GM19193 (cell line): ENCODE results near the gene TNF.

Source experiments
- POLR2A ChIP-seq: IDR thresholded peaks from 4 replicates; pipeline ENCODE4 v1.6.1; 2011; ENCODE audit not compliant: insufficient read depth, insufficient read length; ENCODE audit errors: extremely low read depth

The TNF gene

DNA sequence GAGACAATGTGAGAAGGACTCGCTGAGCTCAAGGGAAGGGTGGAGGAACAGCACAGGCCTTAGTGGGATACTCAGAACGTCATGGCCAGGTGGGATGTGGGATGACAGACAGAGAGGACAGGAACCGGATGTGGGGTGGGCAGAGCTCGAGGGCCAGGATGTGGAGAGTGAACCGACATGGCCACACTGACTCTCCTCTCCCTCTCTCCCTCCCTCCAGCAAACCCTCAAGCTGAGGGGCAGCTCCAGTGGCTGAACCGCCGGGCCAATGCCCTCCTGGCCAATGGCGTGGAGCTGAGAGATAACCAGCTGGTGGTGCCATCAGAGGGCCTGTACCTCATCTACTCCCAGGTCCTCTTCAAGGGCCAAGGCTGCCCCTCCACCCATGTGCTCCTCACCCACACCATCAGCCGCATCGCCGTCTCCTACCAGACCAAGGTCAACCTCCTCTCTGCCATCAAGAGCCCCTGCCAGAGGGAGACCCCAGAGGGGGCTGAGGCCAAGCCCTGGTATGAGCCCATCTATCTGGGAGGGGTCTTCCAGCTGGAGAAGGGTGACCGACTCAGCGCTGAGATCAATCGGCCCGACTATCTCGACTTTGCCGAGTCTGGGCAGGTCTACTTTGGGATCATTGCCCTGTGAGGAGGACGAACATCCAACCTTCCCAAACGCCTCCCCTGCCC, 1.7 kb downstream of the TNF start:
- peak; percentile 72 for TF ChIP-seq POLR2A

GRCh38 chr6:31577579-31577966, 2.2 kb downstream of the TNF start:
- no peak for TF ChIP-seq POLR2A

DNA sequence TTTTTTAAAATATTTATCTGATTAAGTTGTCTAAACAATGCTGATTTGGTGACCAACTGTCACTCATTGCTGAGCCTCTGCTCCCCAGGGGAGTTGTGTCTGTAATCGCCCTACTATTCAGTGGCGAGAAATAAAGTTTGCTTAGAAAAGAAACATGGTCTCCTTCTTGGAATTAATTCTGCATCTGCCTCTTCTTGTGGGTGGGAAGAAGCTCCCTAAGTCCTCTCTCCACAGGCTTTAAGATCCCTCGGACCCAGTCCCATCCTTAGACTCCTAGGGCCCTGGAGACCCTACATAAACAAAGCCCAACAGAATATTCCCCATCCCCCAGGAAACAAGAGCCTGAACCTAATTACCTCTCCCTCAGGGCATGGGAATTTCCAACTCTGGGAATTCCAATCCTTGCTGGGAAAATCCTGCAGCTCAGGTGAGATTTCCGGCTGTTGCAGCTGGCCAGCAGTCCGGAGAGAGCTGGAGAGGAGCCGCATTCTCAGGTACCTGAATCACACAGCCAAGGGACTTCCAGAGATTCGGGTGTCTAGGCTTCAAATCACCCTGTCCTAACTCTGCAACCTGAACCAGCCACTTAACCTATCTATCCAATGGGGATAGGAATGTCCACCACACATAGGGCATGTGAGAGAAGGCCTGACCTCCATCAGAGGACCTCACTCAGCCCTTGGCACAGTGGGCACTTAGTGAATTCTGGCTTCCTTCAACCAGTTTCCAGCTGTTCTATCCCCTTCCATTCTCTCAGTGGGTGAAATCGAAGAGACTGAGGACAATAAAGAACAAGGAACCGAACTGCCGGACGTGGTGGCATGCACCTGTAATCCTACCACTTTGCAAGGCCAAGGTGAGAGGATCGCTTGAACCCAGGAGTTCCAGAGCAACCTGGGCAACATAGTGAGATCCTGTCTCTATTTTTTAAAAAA, 3.1 kb downstream of the TNF start:
- peak; percentile 45 for TF ChIP-seq POLR2A

DNA sequence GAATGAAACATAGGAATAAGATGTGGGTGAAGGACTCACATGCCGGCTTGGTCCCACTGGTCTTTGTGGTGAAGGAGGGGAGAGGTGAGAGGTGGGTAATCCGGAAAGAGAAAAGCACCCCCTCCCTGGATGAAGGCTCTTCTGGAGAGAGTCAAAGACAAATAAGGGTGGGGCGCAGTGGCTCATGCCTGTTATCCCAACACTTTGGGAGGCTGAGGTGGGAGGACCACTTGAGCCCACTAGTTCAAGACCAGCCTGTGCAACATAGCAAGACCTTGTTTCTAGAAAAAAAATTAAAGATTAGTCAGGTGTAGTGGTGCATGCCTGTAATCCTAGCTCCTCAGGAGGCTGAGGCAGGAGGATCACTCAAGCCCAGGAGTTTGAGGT, 3.7 kb downstream of the TNF start:
- TF ChIP-seq POLR2A: no peak

GRCh38 chr6:31579546-31580437, 4.4 kb downstream of the TNF start:
- TF ChIP-seq POLR2A: peak; percentile 34

DNA sequence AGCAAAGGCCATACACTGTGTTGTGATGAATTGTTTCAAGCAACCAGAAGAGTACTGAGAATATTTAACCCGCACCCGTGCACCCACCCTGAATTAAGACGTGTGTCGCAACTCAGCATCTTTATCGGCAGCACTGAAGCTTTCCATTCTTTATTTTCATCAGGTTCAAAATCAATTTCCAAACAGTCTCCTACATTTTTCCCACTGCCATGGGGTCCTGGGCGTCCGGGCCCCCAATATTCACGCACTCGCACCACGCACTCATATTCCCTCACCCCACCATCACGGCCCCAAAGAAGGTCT, 5.0 kb downstream of the TNF start:
- TF ChIP-seq POLR2A: no peak

DNA sequence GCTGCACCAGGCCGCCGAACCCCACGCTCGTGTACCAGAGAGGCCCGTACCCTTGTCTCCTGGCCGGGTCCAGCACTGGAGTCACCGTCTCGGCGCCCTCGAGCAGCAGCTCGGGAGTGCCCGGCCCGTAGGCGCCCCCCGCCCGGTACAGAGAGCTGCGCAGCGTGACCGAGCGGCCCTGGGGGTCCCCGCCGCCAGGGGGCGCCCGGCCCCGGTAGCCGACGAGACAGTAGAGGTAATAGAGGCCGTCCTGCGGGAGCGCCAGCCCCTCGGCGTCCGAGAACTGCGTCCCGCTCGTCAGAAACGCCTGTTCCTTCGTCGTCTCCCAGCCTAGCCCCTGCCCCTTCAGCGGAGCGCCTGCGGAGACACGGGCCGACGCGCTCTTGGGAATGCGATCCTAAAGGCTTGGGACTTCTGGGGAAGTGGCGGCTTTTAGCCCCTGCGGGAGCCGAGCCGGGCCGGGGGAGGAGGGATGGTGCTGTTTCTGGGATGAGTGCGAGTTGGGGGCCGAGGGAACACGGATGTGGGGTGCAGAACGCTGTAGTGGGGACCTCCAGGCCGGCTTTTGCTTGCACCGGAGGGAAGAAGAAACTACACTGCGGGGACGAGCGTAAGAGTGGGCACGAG, 5.6 kb downstream of the TNF start:
- TF ChIP-seq POLR2A: peak; percentile 74

DNA sequence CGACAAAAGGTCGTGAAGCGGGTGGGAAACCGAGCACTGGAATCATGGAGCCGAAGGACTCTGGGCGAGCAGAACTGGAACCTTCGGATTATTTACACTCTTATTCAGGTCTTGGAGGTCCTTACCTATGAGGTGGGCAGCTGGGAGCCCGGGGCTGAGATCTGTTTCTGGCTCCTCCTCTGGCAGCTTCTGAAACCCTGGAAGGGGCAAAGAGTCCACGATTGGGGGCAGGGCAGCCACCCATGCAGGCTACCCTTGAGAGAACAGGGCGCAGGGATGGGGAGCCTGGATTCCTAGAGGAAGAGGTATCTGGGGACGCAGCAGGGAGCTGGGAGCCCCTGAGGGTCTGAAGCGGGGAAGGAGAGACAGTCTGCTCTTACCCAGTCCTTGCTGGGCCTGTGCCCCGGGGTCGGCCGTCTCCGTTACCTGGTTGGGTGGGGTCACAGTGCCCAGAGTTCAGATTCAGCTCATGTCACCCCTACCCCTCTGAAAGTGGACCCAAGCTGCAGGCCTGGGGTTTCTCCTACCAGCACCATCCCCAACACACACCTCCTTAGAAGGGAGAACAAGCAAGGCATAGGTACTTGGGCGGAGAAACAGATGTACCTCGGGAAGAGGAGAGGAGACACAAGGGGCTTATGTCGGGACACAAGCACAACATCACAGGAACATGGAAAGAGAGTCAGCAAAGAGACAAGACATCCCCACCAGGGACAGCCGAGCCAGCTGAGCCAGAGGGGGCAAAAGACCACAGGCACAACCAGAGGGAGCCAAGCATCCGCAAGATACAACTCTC, 6.3 kb downstream of the TNF start:
- no peak for TF ChIP-seq POLR2A

DNA sequence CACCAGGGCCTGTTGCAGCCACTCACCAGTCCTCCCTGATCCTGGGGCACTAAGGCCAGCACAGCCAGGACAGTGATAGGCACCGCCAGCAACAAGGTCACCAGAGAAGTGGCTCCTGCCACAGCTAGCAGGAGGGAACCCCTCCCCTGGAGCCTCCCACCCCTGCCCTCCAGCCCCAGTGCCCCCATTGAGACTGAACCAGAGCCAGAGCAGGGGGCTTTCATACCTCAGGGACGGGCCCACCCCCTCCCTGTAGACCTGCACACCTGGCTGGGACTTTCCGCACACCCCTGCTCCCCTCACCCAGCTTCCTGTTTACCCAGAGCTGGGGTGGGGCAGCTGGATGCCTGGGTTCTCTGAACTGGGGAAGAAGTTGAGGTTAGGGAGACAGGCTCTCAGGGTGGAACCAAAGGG, 6.9 kb downstream of the TNF start, which contains the start of gene LTB:
LTB (minus strand) TSS at position 195 of the 414 bp plus-strand sequence; CDS start at position 188, 7 bp downstream.
- peak; percentile 60 for TF ChIP-seq POLR2A

GRCh38 chr6:31585491-31585890, 10.1 kb downstream of the TNF start:
- no peak for TF ChIP-seq POLR2A

- no peak for TF ChIP-seq POLR2A
Observed at GRCh38 chr6:31586008-31586407, 10.6 kb downstream of the TNF start, which contains the start of gene LST1. Gene LST1 (plus strand): TSS chr6:31586277. CDS start chr6:31587300, 1,023 bp downstream.

DNA sequence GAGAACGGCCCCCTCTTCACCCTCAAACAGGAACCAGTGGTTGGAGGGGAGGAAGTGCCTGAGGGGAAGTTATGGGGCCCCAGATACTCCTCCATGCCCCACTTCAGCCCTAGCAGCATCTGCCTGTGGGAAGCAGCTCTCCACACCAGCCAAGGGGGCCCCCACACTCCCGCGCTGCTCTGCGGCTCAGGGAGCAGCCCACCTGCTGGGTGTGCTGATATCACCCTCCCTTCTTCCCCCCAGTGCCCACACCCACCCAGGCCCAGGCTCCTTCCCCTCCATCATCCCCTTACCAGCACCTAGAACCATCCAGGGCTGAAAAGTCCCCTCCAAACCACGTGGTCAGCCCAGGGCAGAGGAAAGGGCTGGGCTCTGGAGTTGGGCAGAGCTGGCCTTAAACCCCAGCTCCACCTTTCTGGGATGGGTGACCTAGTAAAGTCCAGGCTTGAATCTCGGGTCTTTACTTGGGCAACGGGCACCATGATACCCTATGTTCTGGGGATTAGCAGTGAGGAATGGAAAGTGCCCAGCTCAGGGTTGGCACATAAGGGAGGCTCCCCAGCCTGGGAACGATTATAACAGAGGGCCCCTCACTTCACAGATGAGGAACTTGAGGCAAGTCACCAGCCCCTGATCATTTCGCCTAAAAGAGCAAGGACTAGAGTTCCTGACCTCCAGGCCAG, 11.4 kb downstream of the TNF start:
- TF ChIP-seq POLR2A: no peak

- TF ChIP-seq POLR2A: no peak
Observed at GRCh38 chr6:31587791-31588777, 12.7 kb downstream of the TNF start.
